Skeletal muscle satellite cell (primary cell): ENCODE data around the gene DIP2A.

ENCODE experiments used
- H3K27me3 ChIP-seq: 2 replicates; pipeline ENCODE4 v1.7.0; 2013; ENCODE audit warnings: low read length; ENCODE audit not compliant: control insufficient read depth, insufficient read depth
- H3K36me3 ChIP-seq: 2 replicates; pipeline ENCODE4 v1.7.0; 2013; ENCODE audit warnings: mild to moderate bottlenecking, control low read depth, low read length; ENCODE audit not compliant: insufficient read depth
- H3K4me1 ChIP-seq: 2 replicates; pipeline ENCODE4 v1.7.0; 2013; ENCODE audit warnings: low read length; ENCODE audit not compliant: control insufficient read depth, insufficient read depth
- H3K4me2 ChIP-seq: 2 replicates; pipeline ENCODE4 v1.7.0; 2013; ENCODE audit warnings: mild to moderate bottlenecking, low read length
- H3K4me3 ChIP-seq: 2 replicates; pipeline ENCODE4 v1.7.0; 2013; ENCODE audit warnings: low read length
- H3K9ac ChIP-seq: 2 replicates; pipeline ENCODE4 v1.7.0; 2013; ENCODE audit warnings: mild to moderate bottlenecking, low read depth, low read length, moderate library complexity
- H3K9me3 ChIP-seq: replicated peaks from 2 replicates; pipeline ENCODE4 v1.7.0; 2013; ENCODE audit warnings: mild to moderate bottlenecking, control low read depth, low read length

The DIP2A gene

DNA sequence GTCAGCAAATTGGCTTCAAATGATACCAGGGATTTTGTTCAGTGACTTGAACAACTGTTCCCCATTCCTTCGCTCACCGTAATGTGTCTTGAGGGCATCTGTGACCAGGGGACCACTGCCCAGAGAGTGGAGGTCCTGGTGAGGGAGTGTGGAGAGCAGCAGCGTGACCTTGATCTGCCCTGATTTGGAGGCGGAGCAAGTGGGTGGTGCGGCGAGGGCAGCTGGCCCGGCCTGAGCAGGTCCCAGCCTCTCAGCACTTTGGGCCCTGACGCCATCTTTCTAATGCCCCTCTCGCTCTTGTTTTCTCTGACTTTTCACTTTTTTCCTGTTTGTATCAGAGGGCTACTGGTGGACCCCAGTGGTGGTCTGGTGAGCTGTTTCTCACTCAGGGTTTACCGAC is 31.1 kb downstream of the DIP2A start:
- Histone ChIP-seq H3K4me1 (no peaks in the 10 kb centered on the region), H3K36me3 (peaks cover 37% of the 10 kb centered on the region), H3K9me3 (no peaks in the 10 kb centered on the region), H3K4me2 (no peak overlapping the region), H3K9ac (no peak overlapping the region), H3K4me3 (no peak overlapping the region), H3K27me3 (no peaks in the 10 kb centered on the region)

DNA sequence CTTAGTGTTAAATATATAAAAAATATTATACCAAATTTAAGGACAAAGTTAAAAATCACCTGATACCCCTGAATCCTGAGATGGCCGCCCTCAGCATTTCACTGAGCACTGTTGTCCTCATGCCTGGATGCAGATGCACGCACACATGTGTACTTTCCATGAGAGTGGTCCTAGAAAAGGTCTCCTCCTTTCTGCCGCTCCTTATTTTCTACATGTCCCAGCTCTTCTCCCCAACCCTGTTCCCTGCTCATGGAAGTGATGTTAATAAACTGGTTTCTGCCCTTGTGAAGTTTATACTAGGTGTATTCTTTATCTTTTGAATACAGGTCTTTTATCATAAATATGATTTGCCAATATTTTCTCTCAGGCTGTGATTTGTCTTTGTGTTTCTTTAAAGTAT is 32.9 kb downstream of the DIP2A start:
- no peak overlapping the region for H3K4me2 ChIP-seq
- no peaks in the 10 kb centered on the region for H3K4me1 ChIP-seq
- no peaks in the 10 kb centered on the region for H3K27me3 ChIP-seq
- no peaks in the 10 kb centered on the region for H3K9me3 ChIP-seq
- H3K4me3 ChIP-seq, result no peak overlapping the region
- no peak overlapping the region for H3K9ac ChIP-seq
- H3K36me3 ChIP-seq, result peaks cover 40% of the 10 kb centered on the region

DNA sequence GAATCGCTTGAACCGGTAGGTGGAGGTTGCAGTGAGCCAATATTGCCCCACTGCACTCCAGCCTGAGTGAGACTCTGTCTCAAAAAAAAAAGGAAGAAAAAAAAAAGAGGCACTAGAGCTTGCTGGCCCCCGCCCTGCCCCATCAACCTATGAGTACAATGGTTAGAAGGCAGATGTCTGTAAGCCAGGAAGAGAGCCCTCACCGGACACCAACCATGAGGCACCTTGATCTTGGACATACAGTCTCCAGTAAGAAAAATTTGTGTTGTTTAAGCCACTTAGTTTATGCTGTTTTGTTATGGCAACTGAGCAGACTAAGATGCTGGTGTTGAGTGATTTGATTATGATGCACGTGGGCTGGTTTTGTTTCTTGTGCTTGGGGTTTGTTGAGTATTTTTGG is 34.2 kb downstream of the DIP2A start:
- no peak overlapping the region for H3K9ac ChIP-seq
- H3K27me3 ChIP-seq, result no peaks in the 10 kb centered on the region
- H3K9me3 ChIP-seq, result no peaks in the 10 kb centered on the region
- no peaks in the 10 kb centered on the region for H3K4me1 ChIP-seq
- H3K36me3 ChIP-seq, result peaks cover 38% of the 10 kb centered on the region
- H3K4me2 ChIP-seq, result no peak overlapping the region
- H3K4me3 ChIP-seq, result no peak overlapping the region

DNA sequence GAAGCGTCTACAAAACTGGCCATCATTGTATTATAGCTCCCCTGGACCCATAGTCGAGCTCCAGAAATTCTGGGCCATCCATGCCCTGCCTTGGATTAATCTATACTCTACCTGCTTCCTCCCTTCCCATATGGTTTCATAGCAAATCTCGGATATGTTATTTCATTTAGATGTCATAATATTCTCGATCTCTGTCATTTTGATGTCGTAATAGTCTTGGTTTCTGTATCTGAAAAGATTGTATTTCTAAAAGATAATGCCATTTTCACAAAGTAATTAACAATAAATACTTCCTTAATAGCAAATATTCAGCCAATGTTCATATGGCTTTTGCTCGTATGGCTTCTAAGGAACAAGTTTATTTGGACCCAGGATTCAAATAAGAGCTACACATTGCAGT is 35.1 kb downstream of the DIP2A start:
- H3K36me3 ChIP-seq, result peaks cover 48% of the 10 kb centered on the region

DNA sequence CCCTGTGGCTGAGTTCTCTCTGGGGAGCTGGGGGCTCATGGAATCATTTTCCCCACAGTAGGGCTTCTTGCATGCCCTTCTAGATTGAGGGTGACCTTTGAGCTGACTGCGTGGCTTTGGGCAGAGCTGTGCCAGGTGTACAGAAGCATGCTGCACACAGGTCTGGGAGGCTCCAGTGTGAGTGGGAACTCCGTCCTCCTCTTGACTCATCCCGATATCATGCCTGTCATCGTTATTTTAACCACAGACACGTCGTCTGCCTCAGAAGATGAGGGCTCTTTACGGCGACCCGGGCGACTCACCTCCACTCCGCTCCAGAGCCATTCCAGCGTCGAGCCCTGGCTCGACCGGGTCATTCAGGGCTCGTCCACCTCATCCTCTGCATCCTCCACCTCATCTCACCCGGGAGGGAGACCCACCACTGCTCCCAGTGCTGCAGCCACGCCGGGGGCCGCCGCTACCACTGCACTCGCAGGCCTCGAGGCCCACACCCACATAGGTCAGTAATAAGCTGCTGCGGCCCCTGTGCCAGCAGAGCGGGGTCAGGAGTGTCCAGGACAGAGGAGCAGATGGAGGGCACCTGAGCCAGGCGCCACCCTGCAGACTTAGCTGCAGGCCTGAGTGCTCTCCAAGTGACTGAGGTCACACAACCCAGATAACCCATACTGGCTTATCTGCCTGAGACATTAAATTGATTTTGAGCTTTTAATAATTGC is 39.8 kb downstream of the DIP2A start:
- no peak overlapping the region for H3K4me2 ChIP-seq
- no peak overlapping the region for H3K9ac ChIP-seq
- no peaks in the 10 kb centered on the region for H3K9me3 ChIP-seq
- H3K27me3 ChIP-seq, result no peaks in the 10 kb centered on the region
- H3K4me1 ChIP-seq, result peaks cover 18% of the 10 kb centered on the region
- H3K4me3 ChIP-seq, result no peak overlapping the region
- peaks cover 38% of the 10 kb centered on the region for H3K36me3 ChIP-seq

More for the DNA sequence above, 35.1 kb downstream of the DIP2A start:
- H3K4me2 ChIP-seq, result no peak overlapping the region
- peaks cover 6% of the 10 kb centered on the region for H3K4me1 ChIP-seq
- no peak overlapping the region for H3K4me3 ChIP-seq
- no peak overlapping the region for H3K9ac ChIP-seq
- no peaks in the 10 kb centered on the region for H3K9me3 ChIP-seq
- H3K27me3 ChIP-seq, result no peaks in the 10 kb centered on the region

DNA sequence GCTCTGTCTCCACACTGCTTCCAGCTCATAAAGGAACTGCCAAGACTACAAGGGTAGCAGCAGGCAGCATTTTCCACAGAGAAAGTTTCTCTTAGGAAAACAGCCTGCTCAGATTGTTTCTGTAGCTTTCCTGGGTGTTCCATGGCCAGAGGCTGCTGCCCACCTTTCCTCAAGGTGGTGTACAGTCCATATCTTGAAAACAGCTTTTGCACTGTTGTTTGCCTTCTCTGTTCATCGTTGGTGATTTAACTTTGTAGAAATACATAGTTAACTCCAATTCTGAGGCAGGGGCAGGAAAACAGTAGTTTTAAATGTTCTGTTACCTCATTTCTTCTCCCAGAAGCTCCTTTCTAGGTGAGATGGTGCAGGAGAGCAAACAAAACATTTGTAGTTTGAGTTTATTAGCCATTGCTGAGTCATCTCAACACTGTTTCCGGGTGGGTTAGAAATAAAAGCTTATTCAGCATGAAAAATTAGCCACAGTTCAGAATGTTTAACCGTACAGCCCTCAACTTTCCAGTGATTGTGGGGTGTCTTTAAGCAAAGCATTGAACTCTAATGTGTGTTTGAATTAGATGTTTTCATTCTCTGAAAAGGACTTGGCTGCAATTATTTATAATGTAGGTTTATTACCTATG is 41.7 kb downstream of the DIP2A start:
- peaks cover 49% of the 10 kb centered on the region for H3K36me3 ChIP-seq
- no peaks in the 10 kb centered on the region for H3K27me3 ChIP-seq
- H3K4me2 ChIP-seq, result peak overlapping the region; percentile 31
- no peaks in the 10 kb centered on the region for H3K9me3 ChIP-seq
- no peak overlapping the region for H3K4me3 ChIP-seq
- peaks cover 18% of the 10 kb centered on the region for H3K4me1 ChIP-seq
- no peak overlapping the region for H3K9ac ChIP-seq

DNA sequence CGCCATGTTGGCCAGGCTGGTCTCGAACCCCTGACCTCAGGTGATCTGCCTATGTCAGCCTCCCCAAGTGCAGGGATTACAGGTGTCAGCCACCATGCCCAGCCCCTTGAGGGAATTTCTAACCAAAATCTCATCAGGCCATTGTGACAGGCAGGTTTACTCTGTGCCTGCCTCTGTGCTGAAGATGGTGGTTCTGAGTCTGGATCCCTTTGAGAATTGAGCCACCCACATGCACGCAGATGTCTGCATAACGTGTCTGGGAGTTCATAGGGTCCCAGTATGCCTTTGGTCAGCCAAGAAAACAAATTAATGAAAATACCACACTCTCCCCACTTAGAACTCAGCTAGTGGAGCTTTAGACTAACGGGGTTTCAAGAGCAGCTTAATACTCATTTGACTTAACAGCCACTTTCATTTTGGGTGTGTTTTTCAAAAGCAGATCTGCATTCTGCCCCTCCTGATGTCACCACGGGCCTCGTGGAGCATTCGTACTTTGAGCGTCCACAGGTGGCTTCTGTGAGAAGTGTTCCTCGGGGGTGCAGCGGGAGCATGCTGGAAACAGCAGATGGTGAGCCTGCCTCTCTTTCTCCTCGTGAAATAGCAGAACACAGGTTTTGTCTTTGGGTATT is 45.3 kb downstream of the DIP2A start:
- Histone ChIP-seq H3K9ac (no peak overlapping the region), H3K9me3 (no peaks in the 10 kb centered on the region), H3K4me1 (peaks cover 12% of the 10 kb centered on the region), H3K27me3 (no peaks in the 10 kb centered on the region), H3K4me3 (no peak overlapping the region), H3K36me3 (peaks cover 30% of the 10 kb centered on the region), H3K4me2 (no peak overlapping the region)

DNA sequence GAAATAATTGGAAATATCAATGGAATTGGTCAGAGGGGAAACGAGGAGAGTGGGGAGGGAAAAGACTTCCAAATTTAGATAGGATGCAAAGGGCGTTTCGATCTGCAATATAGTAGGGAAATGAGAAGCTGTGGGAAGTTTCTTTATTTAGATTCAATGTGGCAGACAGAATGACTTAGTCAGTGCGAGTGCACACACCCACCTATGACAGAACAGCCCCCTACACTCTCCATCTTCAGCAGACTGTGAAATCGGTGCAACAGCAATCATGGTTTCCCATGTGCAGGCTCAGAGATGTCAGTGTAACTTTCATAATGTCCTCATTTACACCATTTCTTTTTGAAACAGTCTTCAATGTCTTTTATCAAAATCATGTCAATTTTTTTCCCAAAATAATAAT is 46.0 kb downstream of the DIP2A start:
- Histone ChIP-seq H3K27me3 (no peaks in the 10 kb centered on the region), H3K36me3 (peaks cover 29% of the 10 kb centered on the region), H3K9me3 (no peaks in the 10 kb centered on the region), H3K4me1 (peaks cover 12% of the 10 kb centered on the region), H3K4me3 (no peak overlapping the region), H3K4me2 (no peak overlapping the region), H3K9ac (no peak overlapping the region)

DNA sequence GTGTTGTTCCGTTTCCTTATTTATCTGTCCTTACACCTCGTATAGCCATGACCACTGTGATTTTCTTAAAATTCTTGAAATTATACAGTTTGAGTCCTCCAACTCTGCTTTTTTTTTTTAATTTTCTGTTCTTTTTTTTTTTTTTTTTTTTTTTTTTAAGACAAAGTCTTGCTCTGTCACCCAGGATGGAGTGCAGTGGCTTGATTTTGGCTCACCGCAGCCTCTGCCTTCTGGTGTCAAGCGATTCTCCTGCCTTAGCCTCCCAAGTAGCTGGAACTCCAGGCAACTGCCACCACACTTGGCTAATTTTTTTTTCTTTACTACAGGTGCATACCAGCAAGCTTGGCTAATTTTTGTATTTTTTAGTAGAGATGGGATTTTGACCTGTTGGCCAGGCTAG is 48.9 kb downstream of the DIP2A start:
- Histone ChIP-seq H3K4me1 (peaks cover 4% of the 10 kb centered on the region), H3K36me3 (peaks cover 49% of the 10 kb centered on the region), H3K9ac (no peak overlapping the region), H3K4me3 (no peak overlapping the region), H3K27me3 (no peaks in the 10 kb centered on the region), H3K9me3 (no peaks in the 10 kb centered on the region), H3K4me2 (no peak overlapping the region)

DNA sequence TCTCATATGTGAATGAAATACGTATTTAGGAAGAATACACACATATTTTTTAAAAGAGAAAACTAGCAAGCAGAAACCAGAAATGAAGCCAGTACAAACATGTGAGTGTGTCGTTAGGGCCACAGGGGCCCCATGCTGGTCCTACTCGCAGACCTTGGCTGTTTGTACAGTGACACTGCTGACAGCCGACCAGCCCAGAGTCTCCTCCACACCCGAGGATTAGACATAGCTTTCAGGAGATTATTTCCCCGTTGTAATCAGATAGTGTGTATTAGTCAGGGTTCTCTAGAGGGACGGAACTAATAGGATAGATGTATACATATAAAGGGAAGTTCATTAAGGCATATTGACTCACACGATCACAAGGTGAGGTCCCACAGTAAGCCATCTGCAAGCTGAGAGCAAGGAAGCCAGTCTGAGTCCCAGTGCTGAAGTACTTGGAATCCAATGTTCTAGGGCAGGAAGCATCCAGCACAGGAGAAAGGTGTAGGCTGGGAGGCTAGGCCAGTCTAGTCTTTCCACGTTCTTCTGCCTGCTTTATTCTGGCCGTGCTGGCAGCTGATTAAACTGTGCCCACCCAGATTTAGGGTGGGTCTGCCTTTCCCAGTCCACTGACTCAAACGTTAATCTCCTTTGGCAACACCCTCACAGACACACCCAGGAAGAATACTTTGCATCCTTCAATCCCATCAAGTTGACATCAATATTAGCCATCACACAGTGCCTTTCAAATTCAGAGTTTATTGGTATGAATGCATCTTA is 51.2 kb downstream of the DIP2A start:
- H3K27me3 ChIP-seq, result no peaks in the 10 kb centered on the region
- no peak overlapping the region for H3K4me3 ChIP-seq
- H3K9me3 ChIP-seq, result no peaks in the 10 kb centered on the region
- H3K4me2 ChIP-seq, result no peak overlapping the region
- peaks cover 47% of the 10 kb centered on the region for H3K36me3 ChIP-seq
- H3K9ac ChIP-seq, result no peak overlapping the region
- H3K4me1 ChIP-seq, result peaks cover 8% of the 10 kb centered on the region

DNA sequence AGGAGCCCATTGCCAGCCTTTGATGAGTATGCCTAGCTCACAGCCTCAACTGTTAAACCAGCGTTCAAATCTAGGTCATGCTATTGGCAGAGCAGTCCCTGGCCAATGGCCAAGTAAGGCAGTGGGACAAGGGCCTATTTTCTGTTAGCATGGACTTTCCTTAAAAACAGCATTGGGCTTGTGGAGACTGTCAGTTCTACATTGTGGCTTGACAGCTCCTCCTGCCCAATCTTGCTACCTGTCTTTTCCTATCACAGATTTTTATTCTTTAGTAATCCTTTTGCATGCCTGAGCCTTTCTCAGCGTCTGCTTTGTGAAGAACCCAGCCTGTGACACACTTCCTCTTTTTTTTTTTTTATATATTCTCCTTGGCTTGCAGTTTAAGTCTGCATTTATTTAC is 56.4 kb downstream of the DIP2A start:
- Histone ChIP-seq H3K9me3 (no peaks in the 10 kb centered on the region), H3K4me3 (no peak overlapping the region), H3K36me3 (peaks cover 48% of the 10 kb centered on the region)

More for the DNA sequence above, 56.4 kb downstream of the DIP2A start:
- H3K27me3 ChIP-seq, result no peaks in the 10 kb centered on the region
- H3K9ac ChIP-seq, result no peak overlapping the region
- H3K4me1 ChIP-seq, result peaks cover 10% of the 10 kb centered on the region
- H3K4me2 ChIP-seq, result no peak overlapping the region
